Peyer's patch (tissue), 4 donors: ENCODE measurements around the gene PIEZO1. TPM values are rescaled to one million over a fixed set of nuclear protein-coding genes. Genes with fewer than 3 reads are reported as not detected.
"Not testable (repeated sequence)": the region's sequence is repeated elsewhere in the genome, so short reads cannot be mapped to it uniquely, and the experiment has no call there.

Experiments
- DNase-seq, 3 donors: peaks; one replicate each; pipeline ENCODE4 v3.0.0-alpha.2; 2017 to 2019
- H3K27ac ChIP-seq, 4 donors: fragments of 200-600 bp; sonication (generic); one replicate each; pipeline ENCODE4 v1.5.1; 2016 to 2019
- H3K27me3 ChIP-seq, 2 donors: fragments of 200-600 bp; sonication (generic); one replicate each; pipeline ENCODE4 v1.5.1; 2019
- H3K36me3 ChIP-seq, 3 donors: fragments of 200-600 bp; sonication (generic); one replicate each; pipeline ENCODE4 v1.5.1; 2016 to 2019
- H3K4me1 ChIP-seq, 4 donors: fragments of 200-600 bp; sonication (generic); one replicate each; pipeline ENCODE4 v1.5.1; 2016 to 2019
- H3K4me3 ChIP-seq, 4 donors: fragments of 200-600 bp; sonication (generic); 1 replicate in 3 of 4; 2 replicates in 1 of 4; pipeline ENCODE4 v1.5.1; 2016 to 2019; ENCODE audit warnings: mild to moderate bottlenecking in 1 of 4
- H3K9me3 ChIP-seq, 4 donors: fragments of 200-600 bp; sonication (generic); one replicate each; pipeline ENCODE4 v1.5.1; 2016 to 2019; ENCODE audit warnings: mild to moderate bottlenecking in 1 of 4
- POLR2A ChIP-seq, 2 donors: fragments of 450-650 bp; IDR thresholded peaks; one replicate each; pipeline ENCODE4 v1.5.1; 2017; ENCODE audit warnings: antibody characterized with exemption in 2 of 2, mild to moderate bottlenecking in 2 of 2, moderate library complexity in 2 of 2
- total RNA-seq, 4 donors: library from RNA; depleted of rRNA; stranded (reverse); fragments of >200 nt; gene quantifications; one replicate each; pipeline ENCODE4 v1.1.0, GENCODE V29; 2016
- TF ChIP-seq, protein P1 (sequence below), 6 experiments: fragments of 450-650 bp in 4 of 6; fragments of 200-600 bp in 2 of 6; sonication (generic) in 1 of 6; IDR thresholded peaks; one replicate each; pipeline ENCODE4 v1.5.1; 2017 to 2019; ENCODE audit warnings: antibody characterized with exemption in 6 of 6, mild to moderate bottlenecking in 3 of 6, moderate library complexity in 1 of 6

Gene PIEZO1
- total RNA-seq, 4 donors from 2014 or later: 76.9 to 218 (median 183) TPM

DNA sequence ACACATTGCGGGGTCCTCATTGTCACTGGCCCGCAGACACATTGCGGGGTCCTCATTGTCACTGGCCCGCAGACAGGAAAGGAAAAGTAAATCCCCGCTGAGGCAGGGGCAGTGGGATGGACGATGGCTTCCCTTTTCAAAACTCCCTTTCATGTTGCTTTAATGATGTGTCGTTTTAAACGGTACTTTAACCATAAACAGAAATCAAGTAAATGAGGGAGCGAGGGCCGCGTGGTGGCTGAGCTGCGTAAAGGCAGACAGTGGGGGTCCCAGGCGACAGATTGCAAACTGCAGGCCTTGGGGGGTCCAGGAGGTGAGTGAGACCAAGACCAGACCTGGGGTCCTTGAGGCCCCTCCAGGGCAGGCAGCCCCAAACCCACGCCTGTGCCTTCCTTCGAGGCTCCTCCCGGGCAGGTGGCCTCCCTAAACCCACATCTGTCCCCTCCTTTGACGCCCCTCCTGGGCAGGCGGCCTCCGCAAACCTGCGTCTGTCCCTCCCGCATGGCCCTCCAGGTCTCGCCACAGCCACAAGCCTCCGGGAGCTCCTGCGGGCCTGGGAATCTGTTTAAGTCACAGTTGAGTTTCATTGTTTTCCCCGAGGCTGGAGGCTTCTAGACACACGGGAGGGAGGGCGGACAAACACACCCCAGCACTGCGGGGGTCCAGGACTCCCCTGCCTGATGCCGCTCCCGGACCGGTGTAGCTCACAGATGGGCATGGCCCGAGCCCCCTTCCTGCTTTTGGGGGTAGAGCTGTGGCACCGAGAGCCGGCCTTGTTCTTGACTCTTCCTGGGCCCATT lies 7.3 kb downstream of the PIEZO1 start:
- TF ChIP-seq, protein P1, sequence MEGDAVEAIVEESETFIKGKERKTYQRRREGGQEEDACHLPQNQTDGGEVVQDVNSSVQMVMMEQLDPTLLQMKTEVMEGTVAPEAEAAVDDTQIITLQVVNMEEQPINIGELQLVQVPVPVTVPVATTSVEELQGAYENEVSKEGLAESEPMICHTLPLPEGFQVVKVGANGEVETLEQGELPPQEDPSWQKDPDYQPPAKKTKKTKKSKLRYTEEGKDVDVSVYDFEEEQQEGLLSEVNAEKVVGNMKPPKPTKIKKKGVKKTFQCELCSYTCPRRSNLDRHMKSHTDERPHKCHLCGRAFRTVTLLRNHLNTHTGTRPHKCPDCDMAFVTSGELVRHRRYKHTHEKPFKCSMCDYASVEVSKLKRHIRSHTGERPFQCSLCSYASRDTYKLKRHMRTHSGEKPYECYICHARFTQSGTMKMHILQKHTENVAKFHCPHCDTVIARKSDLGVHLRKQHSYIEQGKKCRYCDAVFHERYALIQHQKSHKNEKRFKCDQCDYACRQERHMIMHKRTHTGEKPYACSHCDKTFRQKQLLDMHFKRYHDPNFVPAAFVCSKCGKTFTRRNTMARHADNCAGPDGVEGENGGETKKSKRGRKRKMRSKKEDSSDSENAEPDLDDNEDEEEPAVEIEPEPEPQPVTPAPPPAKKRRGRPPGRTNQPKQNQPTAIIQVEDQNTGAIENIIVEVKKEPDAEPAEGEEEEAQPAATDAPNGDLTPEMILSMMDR (IDR thresholded peaks at IDR 0.05): no peak
- TF ChIP-seq POLR2A (IDR thresholded peaks at IDR 0.05): no peak
- Histone ChIP-seq H3K36me3 (no peaks in the 10 kb centered on the region), H3K4me1 (peaks cover 0 to 66% (median 27%) of the 10 kb centered on the region in 4 donors), H3K27me3 (no peaks in the 10 kb centered on the region), H3K27ac (peak overlapping the region in 1 of 4 donors; percentile 47), H3K9me3 (no peaks in the 10 kb centered on the region), H3K4me3 (no peak overlapping the region)
- DNase-seq: no peak

GRCh38 chr16:88775825-88776224 lies 9.2 kb downstream of the PIEZO1 start:
- TF ChIP-seq, protein P1 (IDR thresholded peaks at IDR 0.05): no peak
- no peak for TF ChIP-seq POLR2A (IDR thresholded peaks at IDR 0.05)
- H3K27me3 ChIP-seq: no peaks in the 10 kb centered on the region
- no peaks in the 10 kb centered on the region for H3K36me3 ChIP-seq
- H3K4me1 ChIP-seq: peaks cover 7 to 66% (median 15%) of the 10 kb centered on the region in 4 donors
- H3K27ac ChIP-seq: peak overlapping the region in 1 of 4 donors; percentile 22
- DNase-seq: no peak
- H3K9me3 ChIP-seq: no peaks in the 10 kb centered on the region
- no peak overlapping the region for H3K4me3 ChIP-seq

- Histone ChIP-seq H3K36me3 (no peaks in the 10 kb centered on the region), H3K9me3 (no peaks in the 10 kb centered on the region), H3K4me3 (no peak overlapping the region), H3K27ac (peak overlapping the region in 1 of 4 donors; percentile 19), H3K4me1 (peaks cover 9 to 66% (median 15%) of the 10 kb centered on the region in 4 donors), H3K27me3 (no peaks in the 10 kb centered on the region)
- TF ChIP-seq, protein P1 (IDR thresholded peaks at IDR 0.05): no peak
- no peak for TF ChIP-seq POLR2A (IDR thresholded peaks at IDR 0.05)
- no peak for DNase-seq
These were observed 10.3 kb downstream of the PIEZO1 start for GRCh38 chr16:88774544-88775393.

DNA sequence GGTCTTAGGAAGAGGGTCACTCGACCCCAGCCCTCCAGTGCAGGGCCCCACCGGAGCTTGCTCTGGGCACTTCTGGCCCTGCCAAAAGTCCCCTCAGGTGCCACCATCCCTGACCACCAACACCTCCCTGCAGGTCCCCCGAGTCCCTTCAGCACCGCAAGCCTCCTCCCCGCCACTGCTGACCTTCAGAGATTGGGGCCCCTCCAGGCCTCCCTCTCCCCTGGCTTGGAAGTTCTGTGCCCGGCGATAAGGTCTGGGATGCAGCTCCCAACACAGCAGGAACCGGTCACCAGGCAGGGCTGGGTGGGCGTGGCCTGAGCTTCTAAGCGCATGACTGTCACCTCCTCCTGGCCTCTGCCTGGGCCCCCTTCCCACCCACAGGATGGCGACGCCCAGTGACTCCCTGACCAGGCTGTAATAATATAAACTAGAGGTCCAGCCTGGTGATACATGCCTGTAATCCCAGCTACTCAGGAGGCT lies 11.2 kb downstream of the PIEZO1 start:
- peak in 1 of 3 donors; percentile 78 for DNase-seq
- TF ChIP-seq, protein P1 (IDR thresholded peaks at IDR 0.05): no peak
- TF ChIP-seq POLR2A (IDR thresholded peaks at IDR 0.05): no peak
- Histone ChIP-seq H3K4me1 (peaks cover 9 to 66% (median 14%) of the 10 kb centered on the region in 4 donors), H3K36me3 (no peaks in the 10 kb centered on the region), H3K27me3 (no peaks in the 10 kb centered on the region), H3K27ac (peak overlapping the region in 3 of 4 donors; percentile 11 to 79 (median 46)), H3K9me3 (no peaks in the 10 kb centered on the region), H3K4me3 (no peak overlapping the region)

DNA sequence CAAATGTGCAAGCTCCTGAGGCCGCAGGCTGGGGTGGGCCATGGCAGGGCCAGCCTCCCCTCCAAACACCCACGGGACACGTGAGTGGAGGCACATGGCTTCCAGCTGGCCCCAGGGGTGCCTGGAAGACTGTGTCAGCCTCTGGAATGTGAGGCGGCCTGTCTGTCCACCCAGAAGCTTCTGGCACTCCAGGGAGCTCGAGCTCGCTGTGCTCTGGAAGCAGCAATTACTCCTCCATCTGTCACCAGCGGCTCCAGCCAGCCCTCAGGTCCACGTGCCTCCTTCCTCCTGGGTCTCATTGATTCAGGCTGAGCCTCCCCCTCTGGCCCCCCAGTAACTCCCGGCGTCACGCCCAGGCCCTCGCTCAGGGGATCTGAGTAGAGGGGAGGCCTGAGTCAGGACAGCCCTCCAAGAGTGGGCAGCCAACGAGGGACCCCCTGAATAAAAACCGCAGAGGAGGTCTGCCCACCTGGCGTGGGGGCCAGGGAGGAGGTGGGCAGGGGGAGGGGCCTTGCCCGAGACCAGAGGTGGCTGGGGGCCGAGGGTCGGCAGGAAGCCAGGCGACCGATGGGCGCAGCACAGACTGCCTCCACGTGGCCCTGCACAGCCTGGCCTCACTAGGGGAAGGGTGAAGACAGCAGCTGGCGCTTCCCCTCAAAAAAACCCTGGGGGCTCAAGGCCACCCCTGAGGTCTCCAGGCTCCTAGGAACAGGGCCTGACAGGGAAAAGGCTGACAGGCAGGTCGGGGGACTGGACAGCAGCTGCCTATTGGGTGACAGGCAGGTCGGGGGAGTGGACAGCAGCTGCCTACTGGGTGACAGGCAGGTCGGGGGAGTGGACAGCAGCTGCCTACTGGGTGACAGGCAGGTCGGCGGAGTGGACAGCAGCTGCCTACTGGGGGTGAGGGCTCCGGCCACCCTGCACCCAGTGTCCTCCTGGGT lies 11.9 kb downstream of the PIEZO1 start:
- Histone ChIP-seq H3K4me1 (peaks cover 9 to 73% (median 14%) of the 10 kb centered on the region in 4 donors), H3K9me3 (no peaks in the 10 kb centered on the region), H3K36me3 (no peaks in the 10 kb centered on the region), H3K27me3 (no peaks in the 10 kb centered on the region), H3K27ac (peak overlapping the region in 3 of 4 donors; percentile 11 to 79 (median 46)), H3K4me3 (no peak overlapping the region)
- TF ChIP-seq, protein P1 (IDR thresholded peaks at IDR 0.05): no peak
- no peak for TF ChIP-seq POLR2A (IDR thresholded peaks at IDR 0.05)
- DNase-seq: no peak

- not testable (repeated sequence) for H3K27me3 ChIP-seq, H3K9me3 ChIP-seq, H3K36me3 ChIP-seq, DNase-seq, H3K4me3 ChIP-seq
- peaks cover 9 to 84% (median 17%) of the 10 kb centered on the region in 4 donors for H3K4me1 ChIP-seq
- H3K27ac ChIP-seq: peak overlapping the region in 2 of 4 donors; percentile 87 to 89
These were observed 13.2 kb downstream of the PIEZO1 start for GRCh38 chr16:88771781-88772180.
